Globus pallidus (tissue), 1 donor: ENCODE data around the gene SLC24A3.

Experiments
- DNase-seq: peaks from one replicate; pipeline ENCODE4 v3.0.0-alpha.2; 2015; ENCODE audit warnings: low spot score

SLC24A3 gene

DNA sequence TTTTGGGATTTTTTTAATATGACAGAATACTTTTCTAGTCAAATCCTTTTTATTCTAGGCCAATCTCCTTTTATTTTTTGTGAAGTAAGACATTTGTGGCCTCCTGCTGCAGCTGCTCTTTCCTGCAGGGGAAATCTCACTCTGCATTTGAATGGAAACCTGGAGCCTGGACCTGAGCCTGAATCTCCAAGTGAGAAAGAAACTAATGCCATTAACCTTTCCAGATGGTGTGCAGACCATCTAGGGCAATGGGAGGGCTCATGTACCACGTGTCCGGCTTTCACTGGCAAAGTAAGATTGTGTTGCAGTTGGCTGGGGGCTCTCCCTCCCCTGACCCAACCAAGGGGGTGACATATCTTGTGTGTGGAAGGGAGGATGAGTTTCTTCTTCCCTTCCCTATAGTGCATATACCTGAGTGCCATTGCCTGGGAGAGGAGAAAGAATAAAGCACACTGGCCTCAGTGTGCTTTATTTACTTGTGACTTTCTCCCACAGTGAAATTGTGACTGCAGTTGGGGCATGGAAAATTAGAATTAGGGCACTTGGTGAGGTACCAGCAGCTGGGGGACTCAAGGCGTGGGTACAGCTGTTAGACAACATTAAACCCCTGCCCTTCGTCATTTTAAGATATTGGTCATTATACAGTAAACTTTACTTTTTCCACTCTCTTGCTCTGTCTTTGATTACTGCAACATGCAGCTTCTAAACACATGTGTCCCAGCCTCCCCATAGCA, 385.8 kb downstream of the SLC24A3 start:
- no peak for DNase-seq

DNA sequence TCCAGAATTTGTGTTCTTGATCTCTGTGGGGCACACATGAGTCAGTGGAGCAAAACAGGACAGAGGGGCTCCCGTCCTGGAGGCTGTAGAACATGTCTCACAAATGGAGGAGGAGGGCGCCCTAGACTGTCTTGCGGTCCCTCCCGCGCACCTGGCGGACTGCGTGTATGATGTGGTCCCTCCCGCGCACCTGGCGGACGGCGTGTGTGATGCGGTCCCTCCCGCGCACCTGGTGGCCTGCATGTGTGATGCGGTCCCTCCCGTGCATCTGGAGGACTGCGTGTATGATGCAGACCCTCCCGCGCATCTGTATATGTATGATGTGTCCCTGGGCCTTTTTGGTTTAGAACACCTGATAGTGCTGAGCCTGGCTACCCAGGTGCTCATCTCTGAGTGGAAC, 386.8 kb downstream of the SLC24A3 start:
- DNase-seq, result no peak

DNA sequence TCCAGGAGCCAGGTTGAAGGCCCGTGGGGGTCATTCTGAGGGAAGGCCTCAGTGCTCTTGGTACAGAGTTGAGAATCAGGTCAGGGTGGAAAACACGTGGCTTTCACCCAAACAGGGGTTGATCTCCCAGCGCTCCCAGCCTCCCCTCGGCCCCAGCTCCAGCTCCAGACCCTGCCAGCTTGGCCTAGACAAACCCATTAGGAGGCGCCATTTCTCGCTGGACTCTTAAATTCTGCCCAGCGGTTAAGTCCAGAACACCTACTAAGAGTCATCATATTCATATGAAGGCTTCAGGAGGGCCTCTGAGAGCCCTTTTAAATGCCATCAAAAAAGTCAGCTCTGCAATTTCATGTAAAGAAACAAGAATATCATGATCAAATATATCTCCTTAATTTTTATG, 387.6 kb downstream of the SLC24A3 start:
- DNase-seq, result no peak

GRCh38 chr20:19601126-19601810, 388.8 kb downstream of the SLC24A3 start:
- DNase-seq, result no peak

DNA sequence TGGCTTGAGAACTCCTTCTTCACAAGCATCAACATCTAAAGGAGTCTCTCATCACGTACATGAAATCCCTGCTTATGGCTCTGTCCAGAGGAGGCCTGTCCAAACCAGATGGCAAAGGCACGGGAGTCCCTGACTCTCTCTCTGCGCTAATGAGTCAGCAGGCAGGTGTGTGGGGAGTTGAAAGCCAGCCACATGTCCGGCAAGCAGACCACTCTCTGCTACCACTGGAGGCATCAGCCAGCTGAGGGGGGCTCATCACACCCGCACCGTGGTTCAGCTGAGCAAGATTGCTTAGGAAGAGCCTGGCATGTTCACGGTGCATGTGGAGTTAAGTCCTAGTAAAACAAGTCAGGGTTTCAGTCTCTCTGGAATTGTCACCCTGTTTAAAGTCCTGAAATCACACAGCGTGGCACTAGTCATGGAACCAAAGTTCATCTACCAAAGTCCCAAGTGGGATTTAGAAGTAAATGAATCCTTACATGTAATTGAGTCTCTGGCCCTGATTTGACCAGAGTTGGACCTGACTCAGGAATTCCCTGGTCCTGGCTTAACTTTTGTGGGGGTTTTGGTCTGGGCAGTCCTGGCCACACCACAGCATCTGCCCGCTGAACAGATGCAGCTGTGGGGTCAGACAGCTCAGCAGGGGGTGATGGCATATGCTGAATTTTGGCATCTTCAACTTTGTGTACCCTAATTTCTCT, 390.4 kb downstream of the SLC24A3 start:
- DNase-seq, result no peak

DNA sequence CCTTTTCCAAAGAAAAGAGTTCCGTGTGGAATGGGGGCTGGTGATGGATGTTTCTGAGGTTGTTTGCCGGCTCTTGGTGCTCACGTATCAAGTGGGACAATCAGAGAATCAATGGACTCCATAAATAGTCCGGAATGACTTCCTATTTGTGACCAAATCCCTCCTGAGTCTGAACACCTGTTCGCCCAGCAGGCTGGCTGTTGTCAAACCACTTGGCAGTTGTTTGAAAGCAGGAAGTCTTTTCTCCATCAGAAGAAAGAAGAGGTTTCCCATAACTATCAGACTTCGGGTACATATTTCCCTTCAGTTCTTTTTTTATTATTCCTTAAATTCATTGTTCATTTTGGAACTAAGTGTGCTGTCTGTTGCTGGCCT, 390.9 kb downstream of the SLC24A3 start:
- no peak for DNase-seq

DNA sequence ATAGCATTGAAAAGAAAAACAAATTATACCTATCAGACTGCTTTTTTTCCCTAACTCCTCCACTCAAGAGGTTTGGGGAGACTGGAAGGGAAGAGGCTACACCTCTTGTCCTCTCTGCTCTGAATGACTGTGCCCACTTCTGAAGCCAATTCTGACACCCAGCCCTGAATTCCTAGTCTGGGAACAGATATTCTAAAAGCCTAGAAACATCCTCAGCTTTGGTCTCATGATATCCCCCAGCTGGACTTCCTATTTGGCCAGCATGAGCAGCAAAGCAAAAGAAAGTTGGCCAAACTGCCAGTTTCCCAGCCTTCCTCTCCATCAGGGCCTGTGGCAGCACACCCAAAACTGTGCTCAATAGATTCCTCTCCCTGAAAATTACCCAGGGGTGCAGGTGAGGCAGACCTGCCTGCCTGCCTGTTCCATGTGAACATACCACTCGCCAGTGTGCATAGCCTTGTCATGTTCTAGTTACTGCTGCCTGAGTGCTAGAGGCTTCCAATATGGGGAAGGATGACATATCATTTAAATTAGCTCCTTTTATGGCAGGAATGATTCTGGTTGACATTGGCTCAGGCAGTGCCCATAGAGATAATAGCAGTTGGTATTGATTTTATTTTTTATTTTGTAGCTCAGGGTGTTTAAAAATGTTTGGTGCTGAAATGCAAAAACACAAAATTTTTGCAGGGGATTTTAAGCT, 393.5 kb downstream of the SLC24A3 start:
- no peak for DNase-seq

- no peak for DNase-seq
These were observed 397.3 kb downstream of the SLC24A3 start for GRCh38 chr20:19609642-19610223.

GRCh38 chr20:19615629-19616028, 403.2 kb downstream of the SLC24A3 start:
- no peak for DNase-seq

- DNase-seq, result no peak
These were observed 403.6 kb downstream of the SLC24A3 start for GRCh38 chr20:19616081-19616480.

GRCh38 chr20:19616620-19617019, 404.2 kb downstream of the SLC24A3 start:
- DNase-seq, result no peak

DNA sequence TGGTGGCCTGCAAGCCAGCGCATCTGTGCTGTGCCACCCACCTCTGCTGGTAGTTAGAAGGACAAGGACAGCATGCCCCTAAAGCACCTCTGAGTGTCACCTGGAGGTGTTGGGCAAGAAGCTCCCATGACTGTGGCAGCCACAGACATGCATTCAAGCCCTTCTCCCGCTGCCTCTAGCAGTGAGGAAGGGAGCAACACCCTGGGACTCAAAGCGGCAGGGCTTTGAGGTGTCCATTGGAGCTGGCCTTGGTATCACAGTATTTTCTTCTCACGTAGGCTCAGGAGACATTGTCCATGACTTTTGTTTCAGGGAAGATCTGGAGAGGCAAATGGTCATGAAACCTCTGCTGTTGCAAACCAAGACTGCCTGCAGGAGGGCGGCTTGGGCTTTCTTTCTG, 404.8 kb downstream of the SLC24A3 start:
- DNase-seq, result no peak

- no peak for DNase-seq
These were observed 406.3 kb downstream of the SLC24A3 start for GRCh38 chr20:19618711-19619110.

- DNase-seq, result no peak
These were observed 407.5 kb downstream of the SLC24A3 start for GRCh38 chr20:19619904-19620430.

- no peak for DNase-seq
These were observed 408.0 kb downstream of the SLC24A3 start for GRCh38 chr20:19620446-19620845.

- no peak for DNase-seq
These were observed 408.6 kb downstream of the SLC24A3 start for GRCh38 chr20:19621072-19621471.

GRCh38 chr20:19624221-19624965, 412.0 kb downstream of the SLC24A3 start:
- no peak for DNase-seq

- no peak for DNase-seq
These were observed 413.0 kb downstream of the SLC24A3 start for GRCh38 chr20:19625426-19625825.

DNA sequence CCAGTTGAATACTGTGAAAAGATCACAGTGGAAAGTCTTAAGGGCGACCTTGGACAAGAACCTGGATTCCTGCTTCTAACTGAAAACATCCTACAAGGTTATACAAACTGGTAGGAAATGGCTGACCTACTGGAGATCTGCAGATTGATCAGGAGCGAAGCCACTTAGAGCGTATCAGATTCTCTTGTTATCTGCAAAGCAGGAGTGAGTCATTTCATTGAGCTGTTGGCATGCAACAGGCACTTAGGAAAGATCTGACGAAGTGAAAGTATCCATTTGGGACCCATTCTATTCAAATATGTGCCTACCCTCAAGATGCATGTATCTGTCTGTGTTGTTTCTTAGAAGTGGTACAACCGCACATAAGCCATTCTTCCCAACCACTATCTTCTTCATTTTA, 414.5 kb downstream of the SLC24A3 start:
- DNase-seq, result no peak

GRCh38 chr20:19628570-19629134, 416.2 kb downstream of the SLC24A3 start:
- DNase-seq, result peak; percentile 3

- no peak for DNase-seq
These were observed 419.0 kb downstream of the SLC24A3 start for GRCh38 chr20:19631410-19631809.
